WTC11 (cell line): Measurements from ENCODE around the gene RPL26. TPM values are rescaled to one million over a fixed set of nuclear protein-coding genes. Genes with fewer than 3 reads are reported as not detected.

ENCODE experiments used
- ATAC-seq: fragments of 200-7000 bp; cut with Tn5 transposase; 2 replicates; pipeline ENCODE4 v1.10.0; 2021; ENCODE audit warnings: mild to moderate bottlenecking, moderate library complexity
- CTCF ChIA-PET: fragments of 300-600 bp; sonication (Branson Sonifier 250); formaldehyde crosslinking; loops from one replicate; lab custom pipeline; 2021; ENCODE audit warnings: antibody characterized with exemption; lab: Charles Lee
- POLR2A ChIA-PET: fragments of 350-600 bp; sonication (Branson Sonifier 250); formaldehyde crosslinking; loops from one replicate; lab custom pipeline; 2021; ENCODE audit warnings: antibody characterized with exemption; lab: Charles Lee
- DNase-seq: peaks from one replicate; pipeline ENCODE4 v3.0.0; 2021; ENCODE audit warnings: low spot score
- H3K27ac Mint-ChIP-seq: 2 replicates; pipeline ENCODE4 v1.8.0; 2021; ENCODE audit warnings: mixed read lengths
- H3K27me3 Mint-ChIP-seq: 2 replicates; pipeline ENCODE4 v1.8.0; 2021; ENCODE audit warnings: low read depth, mild to moderate bottlenecking, moderate library complexity, mixed read lengths
- H3K36me3 Mint-ChIP-seq: 2 replicates; pipeline ENCODE4 v1.8.0; 2021; ENCODE audit warnings: mixed read lengths
- H3K4me1 Mint-ChIP-seq: 2 replicates; pipeline ENCODE4 v1.8.0; 2022; ENCODE audit warnings: mixed read lengths
- H3K4me3 Mint-ChIP-seq: 2 replicates; pipeline ENCODE4 v1.8.0; 2021; ENCODE audit warnings: mild to moderate bottlenecking, moderate library complexity, mixed read lengths
- H3K9me3 Mint-ChIP-seq: 2 replicates; pipeline ENCODE4 v1.8.0; 2021; ENCODE audit warnings: mixed read lengths
- CBFB ChIP-seq: sonication (generic); formaldehyde crosslinking; IDR thresholded peaks from 2 replicates; pipeline ENCODE4 v1.8.1; 2022; ENCODE audit warnings: mild to moderate bottlenecking, low read depth, missing genetic modification reagents
- CREB1 ChIP-seq: sonication (generic); formaldehyde crosslinking; IDR thresholded peaks from 2 replicates; pipeline ENCODE4 v1.8.0; 2023; ENCODE audit warnings: mild to moderate bottlenecking, missing genetic modification reagents
- ETV6 ChIP-seq: sonication (generic); formaldehyde crosslinking; IDR thresholded peaks from 2 replicates; pipeline ENCODE4 v1.8.1; 2022; ENCODE audit warnings: mild to moderate bottlenecking, missing genetic modification reagents
- FOXJ3 ChIP-seq: sonication (generic); formaldehyde crosslinking; IDR thresholded peaks from 2 replicates; pipeline ENCODE4 v1.9.0; 2021; ENCODE audit warnings: missing genetic modification reagents, mild to moderate bottlenecking, borderline replicate concordance
- FOXP1 ChIP-seq: sonication (generic); formaldehyde crosslinking; IDR thresholded peaks from 2 replicates; pipeline ENCODE4 v1.8.0; 2022; ENCODE audit warnings: missing genetic modification reagents, mild to moderate bottlenecking, moderate library complexity, borderline replicate concordance
- HMGA2 ChIP-seq: fragments of 250-450 bp; sonication (Bioruptor Pico); IDR thresholded peaks from 2 replicates; pipeline ENCODE4 v1.4.0; 2021; ENCODE audit warnings: mild to moderate bottlenecking, moderate library complexity
- JAZF1 ChIP-seq: fragments of 250-450 bp; sonication (Bioruptor Pico); IDR thresholded peaks from 2 replicates; pipeline ENCODE4 v1.9.0; 2021; ENCODE audit warnings: moderate library complexity, mild to moderate bottlenecking, inconsistent platforms
- MYBL2 ChIP-seq: sonication (generic); formaldehyde crosslinking; IDR thresholded peaks from 2 replicates; pipeline ENCODE4 v1.8.1; 2023; ENCODE audit warnings: mild to moderate bottlenecking, moderate library complexity, missing genetic modification reagents
- NFATC4 ChIP-seq: fragments of 250-450 bp; sonication (Bioruptor Pico); IDR thresholded peaks from 2 replicates; pipeline ENCODE4 v1.9.0; 2021; ENCODE audit warnings: mild to moderate bottlenecking
- NR3C1 ChIP-seq: sonication (generic); formaldehyde crosslinking; conservative IDR thresholded peaks from 2 replicates; pipeline ENCODE4 v1.8.1; 2023; ENCODE audit warnings: low read depth, mild to moderate bottlenecking, missing genetic modification reagents
- SMAD3 ChIP-seq: sonication (generic); formaldehyde crosslinking; IDR thresholded peaks from 2 replicates; pipeline ENCODE4 v1.8.0; 2022; ENCODE audit warnings: missing genetic modification reagents, mild to moderate bottlenecking, borderline replicate concordance
- SOX15 ChIP-seq: fragments of 250-450 bp; sonication (Bioruptor Pico); IDR thresholded peaks from 2 replicates; pipeline ENCODE4 v1.9.0; 2021; ENCODE audit warnings: mild to moderate bottlenecking
- ZBTB21 ChIP-seq: sonication (generic); formaldehyde crosslinking; IDR thresholded peaks from 2 replicates; pipeline ENCODE4 v1.8.1; 2023; ENCODE audit warnings: mild to moderate bottlenecking, missing genetic modification reagents, borderline replicate concordance
- ZNF138 ChIP-seq: sonication (generic); formaldehyde crosslinking; conservative IDR thresholded peaks from 2 replicates; pipeline ENCODE4 v1.8.1; 2022; ENCODE audit warnings: mild to moderate bottlenecking, moderate library complexity, missing genetic modification reagents
- ZNF396 ChIP-seq: fragments of 250-450 bp; sonication (Bioruptor Pico); IDR thresholded peaks from 2 replicates; pipeline ENCODE4 v1.8.0; 2021; ENCODE audit warnings: mild to moderate bottlenecking, moderate library complexity, borderline replicate concordance
- ZNF423 ChIP-seq: fragments of 250-450 bp; sonication (Bioruptor Pico); IDR thresholded peaks from 2 replicates; pipeline ENCODE4 v2.1.2; 2022; ENCODE audit warnings: mild to moderate bottlenecking, moderate library complexity
- ZNF671 ChIP-seq: fragments of 250-450 bp; sonication (Bioruptor Pico); IDR thresholded peaks from 2 replicates; pipeline ENCODE4 v1.8.0; 2021; ENCODE audit warnings: mild to moderate bottlenecking
- total RNA-seq: library from RNA; stranded (reverse); gene quantifications from 3 replicates; pipeline ENCODE4 v1.2.3, GENCODE V29; 2021
- TF ChIP-seq, protein P1 (sequence below): sonication (generic); formaldehyde crosslinking; IDR thresholded peaks from 2 replicates; pipeline ENCODE4 v1.8.1; 2022; ENCODE audit warnings: missing genetic modification reagents, borderline replicate concordance
- TF ChIP-seq, protein P2 (sequence below): sonication (generic); formaldehyde crosslinking; IDR thresholded peaks from 2 replicates; pipeline ENCODE4 v1.8.1; 2022; ENCODE audit warnings: low read depth, mild to moderate bottlenecking, moderate library complexity, missing genetic modification reagents, borderline replicate concordance
- TF ChIP-seq, protein P3 (sequence below): sonication (generic); formaldehyde crosslinking; IDR thresholded peaks from 2 replicates; pipeline ENCODE4 v1.8.1; 2023; ENCODE audit warnings: mild to moderate bottlenecking, missing genetic modification reagents
- TF ChIP-seq, protein P4 (sequence below): fragments of 250-450 bp; sonication (Bioruptor Pico); IDR thresholded peaks from 2 replicates; pipeline ENCODE4 v1.9.0; 2021; ENCODE audit warnings: moderate library complexity, mild to moderate bottlenecking, inconsistent platforms, borderline replicate concordance
- TF ChIP-seq, protein P5 (sequence below): sonication (generic); formaldehyde crosslinking; IDR thresholded peaks from 2 replicates; pipeline ENCODE4 v1.8.1; 2022; ENCODE audit warnings: mild to moderate bottlenecking, missing genetic modification reagents, moderate library complexity, borderline replicate concordance

Gene RPL26
- total RNA-seq, 1 experiment from 2014 or later: 1,825 TPM

DNA sequence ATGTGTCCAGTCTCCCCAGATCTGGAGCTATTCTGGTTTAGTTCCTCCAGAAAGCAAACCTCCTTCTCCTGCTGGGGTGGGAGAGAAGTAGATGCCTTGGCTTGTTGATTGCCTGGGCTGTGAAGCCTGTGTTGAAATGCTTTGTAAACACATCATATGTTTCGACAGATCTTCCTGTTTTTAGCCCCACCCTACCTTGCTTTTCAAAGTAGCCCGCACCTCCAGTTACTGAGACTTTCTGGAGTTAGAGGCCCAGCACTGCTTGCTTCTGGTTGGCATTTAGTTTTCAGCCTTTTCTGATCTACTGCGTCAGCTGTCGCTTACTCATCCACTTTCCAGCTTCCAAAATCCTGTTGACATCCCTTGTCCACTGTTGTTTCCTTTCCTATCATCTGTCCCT is 34.8 kb upstream of the RPL26 start:
- H3K27me3 Mint-ChIP-seq: peaks cover 20% of the 10 kb centered on the region
- ATAC-seq (no peak), DNase-seq (no peak)
- TF ChIP-seq FOXJ3: no peak
- no peak for TF ChIP-seq CBFB (CRISPR knock-in tag)
- ChIA-PET POLR2A (no interaction called here), CTCF (interaction anchor here (0.7 to 1.4 kb wide), 3 partner anchors 8 to 26 kb away, joined by 3 read pairs; no protein-coding TSS in a partner anchor)
- no peak overlapping the region for H3K27ac Mint-ChIP-seq
- H3K4me1 Mint-ChIP-seq: no peaks in the 10 kb centered on the region
- no peaks in the 10 kb centered on the region for H3K36me3 Mint-ChIP-seq
- H3K4me3 Mint-ChIP-seq: no peak overlapping the region
- H3K9me3 Mint-ChIP-seq: no peaks in the 10 kb centered on the region

DNA sequence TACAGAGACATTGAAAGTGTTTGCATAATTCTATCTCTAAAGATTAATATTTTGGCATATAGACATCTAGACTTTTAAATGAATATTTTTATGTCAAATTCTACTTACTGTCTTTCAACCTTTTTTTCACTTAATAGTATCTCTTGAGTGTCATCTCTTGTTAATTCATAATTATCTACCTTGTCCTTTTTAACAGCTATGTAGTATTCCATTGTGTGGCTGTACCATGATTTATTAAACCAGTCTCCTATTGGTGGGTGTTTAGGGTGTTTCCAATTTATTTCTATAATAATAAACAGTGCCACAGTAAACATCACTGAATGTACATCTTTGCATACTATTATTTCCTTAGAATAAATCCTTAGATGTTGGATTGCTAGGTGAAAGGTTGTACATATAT is 30.9 kb upstream of the RPL26 start:
- ATAC-seq (no peak), DNase-seq (no peak)
- H3K27ac Mint-ChIP-seq: no peak overlapping the region
- CTCF ChIA-PET: interaction anchor here (1.0 kb wide), 1 partner anchor 372 kb away, joined by 3 read pairs; no protein-coding TSS in a partner anchor
- no peak overlapping the region for H3K4me3 Mint-ChIP-seq
- TF ChIP-seq ETV6 (CRISPR knock-in tag) (no peak), ZNF671 (CRISPR knock-in tag) (no peak), CREB1 (CRISPR knock-in tag) (no peak), NFATC4 (no peak), SOX15 (CRISPR knock-in tag) (no peak), ZNF423 (CRISPR knock-in tag) (no peak), FOXP1 (no peak), JAZF1 (no peak), MYBL2 (CRISPR knock-in tag) (no peak)
- TF ChIP-seq, protein P1, sequence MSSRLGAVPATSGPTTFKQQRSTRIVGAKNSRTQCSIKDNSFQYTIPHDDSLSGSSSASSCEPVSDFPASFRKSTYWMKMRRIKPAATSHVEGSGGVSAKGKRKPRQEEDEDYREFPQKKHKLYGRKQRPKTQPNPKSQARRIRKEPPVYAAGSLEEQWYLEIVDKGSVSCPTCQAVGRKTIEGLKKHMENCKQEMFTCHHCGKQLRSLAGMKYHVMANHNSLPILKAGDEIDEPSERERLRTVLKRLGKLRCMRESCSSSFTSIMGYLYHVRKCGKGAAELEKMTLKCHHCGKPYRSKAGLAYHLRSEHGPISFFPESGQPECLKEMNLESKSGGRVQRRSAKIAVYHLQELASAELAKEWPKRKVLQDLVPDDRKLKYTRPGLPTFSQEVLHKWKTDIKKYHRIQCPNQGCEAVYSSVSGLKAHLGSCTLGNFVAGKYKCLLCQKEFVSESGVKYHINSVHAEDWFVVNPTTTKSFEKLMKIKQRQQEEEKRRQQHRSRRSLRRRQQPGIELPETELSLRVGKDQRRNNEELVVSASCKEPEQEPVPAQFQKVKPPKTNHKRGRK (CRISPR knock-in tag): no peak
- TF ChIP-seq, protein P2, sequence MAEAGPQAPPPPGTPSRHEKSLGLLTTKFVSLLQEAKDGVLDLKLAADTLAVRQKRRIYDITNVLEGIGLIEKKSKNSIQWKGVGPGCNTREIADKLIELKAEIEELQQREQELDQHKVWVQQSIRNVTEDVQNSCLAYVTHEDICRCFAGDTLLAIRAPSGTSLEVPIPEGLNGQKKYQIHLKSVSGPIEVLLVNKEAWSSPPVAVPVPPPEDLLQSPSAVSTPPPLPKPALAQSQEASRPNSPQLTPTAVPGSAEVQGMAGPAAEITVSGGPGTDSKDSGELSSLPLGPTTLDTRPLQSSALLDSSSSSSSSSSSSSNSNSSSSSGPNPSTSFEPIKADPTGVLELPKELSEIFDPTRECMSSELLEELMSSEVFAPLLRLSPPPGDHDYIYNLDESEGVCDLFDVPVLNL: no peak
- TF ChIP-seq, protein P3, sequence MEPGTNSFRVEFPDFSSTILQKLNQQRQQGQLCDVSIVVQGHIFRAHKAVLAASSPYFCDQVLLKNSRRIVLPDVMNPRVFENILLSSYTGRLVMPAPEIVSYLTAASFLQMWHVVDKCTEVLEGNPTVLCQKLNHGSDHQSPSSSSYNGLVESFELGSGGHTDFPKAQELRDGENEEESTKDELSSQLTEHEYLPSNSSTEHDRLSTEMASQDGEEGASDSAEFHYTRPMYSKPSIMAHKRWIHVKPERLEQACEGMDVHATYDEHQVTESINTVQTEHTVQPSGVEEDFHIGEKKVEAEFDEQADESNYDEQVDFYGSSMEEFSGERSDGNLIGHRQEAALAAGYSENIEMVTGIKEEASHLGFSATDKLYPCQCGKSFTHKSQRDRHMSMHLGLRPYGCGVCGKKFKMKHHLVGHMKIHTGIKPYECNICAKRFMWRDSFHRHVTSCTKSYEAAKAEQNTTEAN (CRISPR knock-in tag): no peak
- peaks cover 8% of the 10 kb centered on the region for H3K4me1 Mint-ChIP-seq
- H3K36me3 Mint-ChIP-seq: no peaks in the 10 kb centered on the region
- H3K9me3 Mint-ChIP-seq: no peaks in the 10 kb centered on the region
- H3K27me3 Mint-ChIP-seq: peaks cover 13% of the 10 kb centered on the region; the same call in 1 of the 2 replicates
- POLR2A ChIA-PET: no interaction called here

DNA sequence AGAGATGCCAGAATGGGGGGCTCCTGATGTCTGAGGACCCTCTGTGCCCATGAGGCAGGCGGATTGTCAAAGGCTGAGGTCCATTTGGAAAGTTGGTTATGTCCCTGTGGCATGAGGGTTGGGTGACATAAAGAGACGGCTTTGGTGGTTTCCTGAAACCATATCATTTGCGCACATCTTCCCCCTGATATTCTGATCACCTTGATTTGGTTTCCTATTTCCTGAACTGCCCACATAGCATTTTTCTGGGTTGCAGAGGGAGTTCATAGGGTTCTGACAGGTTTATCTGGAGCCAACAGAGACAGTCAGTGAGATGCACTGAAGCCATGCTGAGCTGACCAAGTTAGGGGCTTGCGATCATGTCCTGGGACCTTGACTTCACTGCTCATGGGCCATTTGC is 30.3 kb upstream of the RPL26 start:
- TF ChIP-seq NR3C1 (no peak), HMGA2 (CRISPR knock-in tag) (no peak), ZNF138 (CRISPR knock-in tag) (no peak), SMAD3 (CRISPR knock-in tag) (no peak), ZNF396 (CRISPR knock-in tag) (no peak), FOXP1 (no peak), ZBTB21 (CRISPR knock-in tag) (no peak)
- TF ChIP-seq, protein P4, sequence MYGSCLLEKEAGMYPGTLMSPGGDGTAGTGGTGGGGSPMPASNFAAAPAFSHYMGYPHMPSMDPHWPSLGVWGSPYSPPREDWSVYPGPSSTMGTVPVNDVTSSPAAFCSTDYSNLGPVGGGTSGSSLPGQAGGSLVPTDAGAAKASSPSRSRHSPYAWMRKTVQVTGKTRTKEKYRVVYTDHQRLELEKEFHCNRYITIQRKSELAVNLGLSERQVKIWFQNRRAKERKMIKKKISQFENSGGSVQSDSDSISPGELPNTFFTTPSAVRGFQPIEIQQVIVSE (CRISPR knock-in tag): no peak
- TF ChIP-seq, protein P5, sequence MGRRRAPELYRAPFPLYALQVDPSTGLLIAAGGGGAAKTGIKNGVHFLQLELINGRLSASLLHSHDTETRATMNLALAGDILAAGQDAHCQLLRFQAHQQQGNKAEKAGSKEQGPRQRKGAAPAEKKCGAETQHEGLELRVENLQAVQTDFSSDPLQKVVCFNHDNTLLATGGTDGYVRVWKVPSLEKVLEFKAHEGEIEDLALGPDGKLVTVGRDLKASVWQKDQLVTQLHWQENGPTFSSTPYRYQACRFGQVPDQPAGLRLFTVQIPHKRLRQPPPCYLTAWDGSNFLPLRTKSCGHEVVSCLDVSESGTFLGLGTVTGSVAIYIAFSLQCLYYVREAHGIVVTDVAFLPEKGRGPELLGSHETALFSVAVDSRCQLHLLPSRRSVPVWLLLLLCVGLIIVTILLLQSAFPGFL (CRISPR knock-in tag): no peak
- no peak for DNase-seq
- no peak for ATAC-seq
- ChIA-PET POLR2A (no interaction called here), CTCF (interaction anchor here (1.0 kb wide), 1 partner anchor 372 kb away, joined by 3 read pairs; no protein-coding TSS in a partner anchor)
- Mint-ChIP-seq H3K27me3 (peaks cover 13% of the 10 kb centered on the region; the same call in 1 of the 2 replicates), H3K27ac (no peak overlapping the region), H3K4me3 (no peak overlapping the region), H3K9me3 (no peaks in the 10 kb centered on the region), H3K36me3 (no peaks in the 10 kb centered on the region), H3K4me1 (peaks cover 11% of the 10 kb centered on the region)
